ENCODE measurements around the gene LDLRAD4.

LDLRAD4 gene

DNA sequence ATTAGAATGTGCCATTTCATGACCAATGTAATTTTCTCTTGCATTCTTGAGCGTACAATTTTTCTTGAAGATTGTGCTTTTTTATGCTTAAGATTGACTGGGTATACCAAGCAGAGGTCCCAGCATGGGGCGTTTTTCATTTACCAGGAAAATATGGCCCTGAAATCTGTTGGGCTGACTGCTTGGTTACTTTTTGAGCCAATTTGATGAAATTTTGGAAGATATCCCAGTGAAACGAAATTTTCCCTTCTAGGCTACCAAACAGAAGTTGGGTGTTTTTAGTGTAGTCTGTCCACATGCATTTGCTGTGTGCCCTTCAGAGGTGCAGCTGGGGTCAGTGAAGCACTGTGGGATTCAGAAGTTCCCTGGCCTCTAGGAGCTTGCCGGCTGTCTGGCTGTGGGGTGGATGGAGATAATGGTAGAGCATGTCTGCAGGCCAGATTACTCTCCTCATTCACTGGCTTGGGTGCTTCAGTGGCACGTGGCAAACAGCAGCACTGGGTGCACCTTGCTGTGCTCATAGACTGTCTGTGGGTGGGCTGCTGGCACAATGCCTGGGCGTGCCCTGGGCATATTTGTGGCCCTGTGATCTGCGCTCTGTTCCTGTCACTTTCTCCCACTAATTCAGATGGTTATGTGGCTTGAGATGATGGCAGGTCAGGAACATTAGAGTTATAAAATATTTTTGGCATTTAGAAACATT is 73.3 kb downstream of the LDLRAD4 start:
- no peak overlapping the region for H3K4me3 ChIP-seq (ENCODE audit: low read depth in 1 of 2, low read length in 2 of 2)
- H3K27ac ChIP-seq (ENCODE audit: low read length): no peak overlapping the region
- peaks cover 3% of the 10 kb centered on the region; the same call in 1 of the 2 replicates for H3K79me2 ChIP-seq (ENCODE audit: insufficient read depth, low read length)
- no peak overlapping the region for H3K4me2 ChIP-seq (ENCODE audit: insufficient read depth, low read length)
- H4K20me1 ChIP-seq (ENCODE audit: insufficient read depth, low read length): peaks cover 11% of the 10 kb centered on the region
- peaks cover 7% of the 10 kb centered on the region for H3K4me1 ChIP-seq (ENCODE audit: insufficient read depth, low read length)
- H3K9ac ChIP-seq (ENCODE audit: low read depth, low read length): no peak overlapping the region
- ATAC-seq (ENCODE audit: insufficient read depth, low read depth): no peak
- no peak for TF ChIP-seq CTCF (IDR thresholded peaks at IDR 0.05; ENCODE audit: borderline replicate concordance, extremely low read depth, low read length, poor library complexity, severe bottlenecking)
- no peak for TF ChIP-seq EZH2 (IDR thresholded peaks at IDR 0.05; ENCODE audit: borderline replicate concordance, low read depth, low read length, severe bottlenecking)
- no peak for DNase-seq
- no peaks in the 10 kb centered on the region for H3K27me3 ChIP-seq (ENCODE audit: insufficient read depth, low read length, poor library complexity)
- H3K36me3 ChIP-seq (ENCODE audit: insufficient read depth, low read length): peaks cover 3% of the 10 kb centered on the region; the same call in 1 of the 2 replicates
- H3K9me3 ChIP-seq (ENCODE audit: insufficient read depth, low read length, severe bottlenecking): no peaks in the 10 kb centered on the region
- no peak overlapping the region for H2AFZ ChIP-seq (ENCODE audit: low read depth, low read length)

- Histone ChIP-seq H3K4me2 (ENCODE audit: insufficient read depth, low read length) (no peak overlapping the region), H3K9me3 (ENCODE audit: insufficient read depth, low read length, severe bottlenecking) (no peaks in the 10 kb centered on the region), H2AFZ (ENCODE audit: low read depth, low read length) (no peak overlapping the region), H3K27ac (ENCODE audit: low read length) (no peak overlapping the region), H3K27me3 (ENCODE audit: insufficient read depth, low read length, poor library complexity) (no peaks in the 10 kb centered on the region), H3K4me1 (ENCODE audit: insufficient read depth, low read length) (peaks cover 7% of the 10 kb centered on the region), H3K9ac (ENCODE audit: low read depth, low read length) (no peak overlapping the region), H3K79me2 (ENCODE audit: insufficient read depth, low read length) (peaks cover 10% of the 10 kb centered on the region; the same call in 1 of the 2 replicates), H3K4me3 (ENCODE audit: low read depth in 1 of 2, low read length in 2 of 2) (no peak overlapping the region), H3K36me3 (ENCODE audit: insufficient read depth, low read length) (peaks cover 3% of the 10 kb centered on the region), H4K20me1 (ENCODE audit: insufficient read depth, low read length) (peaks cover 13% of the 10 kb centered on the region)
- TF ChIP-seq EZH2 (IDR thresholded peaks at IDR 0.05; ENCODE audit: borderline replicate concordance, low read depth, low read length, severe bottlenecking): no peak
- TF ChIP-seq CTCF (IDR thresholded peaks at IDR 0.05; ENCODE audit: borderline replicate concordance, extremely low read depth, low read length, poor library complexity, severe bottlenecking): no peak
- ATAC-seq (ENCODE audit: insufficient read depth, low read depth): no peak
- DNase-seq: no peak
Observed at GRCh38 chr18:13292736-13293135, 74.2 kb downstream of the LDLRAD4 start.

- ATAC-seq (ENCODE audit: insufficient read depth, low read depth) (no peak), DNase-seq (no peak)
- peaks cover 21% of the 10 kb centered on the region for H3K79me2 ChIP-seq (ENCODE audit: insufficient read depth, low read length)
- H3K27me3 ChIP-seq (ENCODE audit: insufficient read depth, low read length, poor library complexity): no peaks in the 10 kb centered on the region
- no peak overlapping the region for H3K9ac ChIP-seq (ENCODE audit: low read depth, low read length)
- H3K36me3 ChIP-seq (ENCODE audit: insufficient read depth, low read length): peaks cover 11% of the 10 kb centered on the region
- H4K20me1 ChIP-seq (ENCODE audit: insufficient read depth, low read length): peaks cover 26% of the 10 kb centered on the region
- no peak overlapping the region for H3K4me3 ChIP-seq (ENCODE audit: low read depth in 1 of 2, low read length in 2 of 2)
- no peak for TF ChIP-seq CTCF (IDR thresholded peaks at IDR 0.05; ENCODE audit: borderline replicate concordance, extremely low read depth, low read length, poor library complexity, severe bottlenecking)
- H3K27ac ChIP-seq (ENCODE audit: low read length): no peak overlapping the region
- H2AFZ ChIP-seq (ENCODE audit: low read depth, low read length): no peak overlapping the region
- peaks cover 7% of the 10 kb centered on the region for H3K4me1 ChIP-seq (ENCODE audit: insufficient read depth, low read length)
- no peaks in the 10 kb centered on the region for H3K9me3 ChIP-seq (ENCODE audit: insufficient read depth, low read length, severe bottlenecking)
- no peak overlapping the region for H3K4me2 ChIP-seq (ENCODE audit: insufficient read depth, low read length)
Observed at GRCh38 chr18:13294309-13294708, 75.7 kb downstream of the LDLRAD4 start.

All from DND-41 (cell line).